ENCODE results near the gene DIP2C. TPM values are rescaled to one million over a fixed set of nuclear protein-coding genes. Genes with fewer than 3 reads are reported as not detected.

DIP2C gene
- polyA plus RNA-seq, 4 donors, result 3.1 to 13.3 (median 4.7) TPM

DNA sequence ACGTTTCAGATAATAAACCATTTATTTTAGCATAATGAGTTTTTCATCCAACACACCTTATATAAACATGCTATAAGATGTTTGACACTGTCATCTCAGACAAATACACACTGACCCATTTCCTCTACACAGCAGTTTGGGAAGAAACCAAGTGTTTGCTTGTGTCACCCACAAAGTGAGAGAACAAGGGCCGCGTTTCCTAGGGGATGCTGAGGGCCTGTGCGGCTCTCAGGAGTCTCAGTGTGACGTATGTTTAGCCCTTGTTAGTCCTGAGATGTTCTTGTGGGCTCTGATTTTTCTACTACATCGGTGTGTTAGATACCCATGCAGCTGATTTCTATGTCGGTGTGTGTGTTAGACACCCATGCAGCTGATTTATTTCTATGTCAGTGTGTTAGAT lies 266.3 kb downstream of the DIP2C start:
- DNase-seq, result no peak
- H3K36me3 ChIP-seq (ENCODE audit: control insufficient read depth in 3 of 3, insufficient read depth in 2 of 3, low read depth in 1 of 3, low read length in 3 of 3), result peaks cover 0 to 37% (median 0%) of the 10 kb centered on the region in 3 donors
- H3K4me1 ChIP-seq (ENCODE audit: control insufficient read depth in 3 of 3, insufficient read depth in 2 of 3, low read depth in 1 of 3, low read length in 2 of 3), result no peaks in the 10 kb centered on the region
- WGBS, 3 donors, result 89 to 92% (median 90%) methylated on average over 7 of the region's 7 CpGs
- no peaks in the 10 kb centered on the region for H3K27me3 ChIP-seq (ENCODE audit: control insufficient read depth in 3 of 3, insufficient read depth in 3 of 3, low read length in 3 of 3)
- H3K9me3 ChIP-seq (ENCODE audit: control insufficient read depth in 2 of 2, insufficient read depth in 1 of 2, low read depth in 1 of 2, low read length in 1 of 2), result no peaks in the 10 kb centered on the region
- FAIRE-seq, result no peak
- no peak overlapping the region for H3K27ac ChIP-seq (ENCODE audit: low read depth in 1 of 3, low read length in 2 of 3)
- H3K4me3 ChIP-seq (ENCODE audit: low read depth in 1 of 3, low read length in 3 of 3), result no peak overlapping the region

DNA sequence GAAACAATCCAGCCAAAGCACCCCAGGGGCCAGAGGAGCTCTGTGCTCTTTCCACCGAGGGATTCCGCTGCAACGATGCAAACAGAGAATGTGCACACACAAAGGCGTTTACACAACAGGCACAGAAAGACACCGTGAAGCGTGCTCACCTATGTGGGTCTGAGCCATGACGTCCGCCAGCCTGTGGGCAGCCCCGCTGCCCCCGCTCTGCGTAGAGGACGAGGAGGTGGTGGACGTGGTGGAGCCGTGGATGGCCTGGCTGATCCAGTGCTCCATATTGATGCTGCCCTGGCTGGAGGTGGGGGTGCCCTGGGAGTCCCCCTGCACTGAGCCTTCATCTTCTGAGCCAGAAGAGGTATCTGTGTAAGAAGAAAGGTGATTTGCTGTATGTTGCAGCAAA lies 266.8 kb downstream of the DIP2C start:
- Histone ChIP-seq H3K4me3 (ENCODE audit: low read depth in 1 of 3, low read length in 3 of 3) (no peak overlapping the region), H3K36me3 (ENCODE audit: control insufficient read depth in 3 of 3, insufficient read depth in 2 of 3, low read depth in 1 of 3, low read length in 3 of 3) (peaks cover 0 to 38% (median 0%) of the 10 kb centered on the region in 3 donors), H3K27ac (ENCODE audit: low read depth in 1 of 3, low read length in 2 of 3) (no peak overlapping the region), H3K27me3 (ENCODE audit: control insufficient read depth in 3 of 3, insufficient read depth in 3 of 3, low read length in 3 of 3) (no peaks in the 10 kb centered on the region), H3K9me3 (ENCODE audit: control insufficient read depth in 2 of 2, insufficient read depth in 1 of 2, low read depth in 1 of 2, low read length in 1 of 2) (no peaks in the 10 kb centered on the region), H3K4me1 (ENCODE audit: control insufficient read depth in 3 of 3, insufficient read depth in 2 of 3, low read depth in 1 of 3, low read length in 2 of 3) (no peaks in the 10 kb centered on the region)
- WGBS, 3 donors, result 83 to 88% (median 86%) methylated on average over 14 of the region's 14 CpGs
- DNase-seq (no peak), FAIRE-seq (no peak)

DNA sequence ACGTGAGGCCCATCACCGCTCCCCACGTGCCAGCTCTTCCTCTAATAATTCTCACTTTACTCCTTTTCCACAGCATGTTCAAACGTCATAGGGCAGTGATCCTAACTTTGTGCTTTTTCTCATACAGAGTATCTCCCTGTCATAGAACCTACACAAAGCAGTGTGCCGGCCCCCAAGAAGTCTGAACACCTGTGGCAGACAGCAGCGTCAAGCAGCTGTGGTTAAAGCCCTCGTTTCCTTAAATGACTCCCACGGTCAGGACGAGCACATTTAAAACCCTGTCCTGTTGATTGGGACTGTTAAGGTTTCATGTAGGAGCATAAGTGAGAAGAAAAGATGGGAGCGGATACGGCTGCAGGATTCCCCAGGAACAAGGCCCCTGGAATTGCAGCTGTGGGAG lies 267.2 kb downstream of the DIP2C start:
- Histone ChIP-seq H3K27ac (ENCODE audit: low read depth in 1 of 3, low read length in 2 of 3) (no peak overlapping the region), H3K4me1 (ENCODE audit: control insufficient read depth in 3 of 3, insufficient read depth in 2 of 3, low read depth in 1 of 3, low read length in 2 of 3) (no peaks in the 10 kb centered on the region), H3K27me3 (ENCODE audit: control insufficient read depth in 3 of 3, insufficient read depth in 3 of 3, low read length in 3 of 3) (no peaks in the 10 kb centered on the region), H3K9me3 (ENCODE audit: control insufficient read depth in 2 of 2, insufficient read depth in 1 of 2, low read depth in 1 of 2, low read length in 1 of 2) (no peaks in the 10 kb centered on the region), H3K4me3 (ENCODE audit: low read depth in 1 of 3, low read length in 3 of 3) (no peak overlapping the region), H3K36me3 (ENCODE audit: control insufficient read depth in 3 of 3, insufficient read depth in 2 of 3, low read depth in 1 of 3, low read length in 3 of 3) (peaks cover 0 to 41% (median 0%) of the 10 kb centered on the region in 3 donors)
- DNase-seq (no peak), FAIRE-seq (no peak)
- WGBS, 3 donors, result 82 to 91% (median 82%) methylated on average over 11 of the region's 11 CpGs

DNA sequence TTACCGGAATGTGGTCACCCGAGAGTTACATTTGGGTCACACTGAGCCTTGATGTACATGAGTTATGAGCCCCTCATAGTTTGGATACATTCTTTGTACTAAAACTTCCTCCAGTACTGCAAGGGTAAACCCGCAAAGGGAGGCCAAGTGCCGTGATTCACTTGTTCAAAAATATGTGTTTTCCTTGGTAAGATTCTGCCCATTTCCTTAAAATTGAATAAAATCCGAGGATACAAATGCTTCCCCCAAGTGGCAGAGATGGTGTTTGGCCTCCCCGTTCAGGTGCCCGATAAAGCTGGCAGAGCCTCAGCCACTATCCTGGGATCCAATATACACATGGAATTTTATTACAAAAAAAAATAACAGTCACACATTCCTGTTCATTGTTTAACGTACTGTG lies 268.3 kb downstream of the DIP2C start:
- H3K4me1 ChIP-seq (ENCODE audit: control insufficient read depth in 3 of 3, insufficient read depth in 2 of 3, low read depth in 1 of 3, low read length in 2 of 3), result no peaks in the 10 kb centered on the region
- DNase-seq, result no peak
- H3K36me3 ChIP-seq (ENCODE audit: control insufficient read depth in 3 of 3, insufficient read depth in 2 of 3, low read depth in 1 of 3, low read length in 3 of 3), result peaks cover 0 to 49% (median 3%) of the 10 kb centered on the region in 3 donors
- H3K27me3 ChIP-seq (ENCODE audit: control insufficient read depth in 3 of 3, insufficient read depth in 3 of 3, low read length in 3 of 3), result no peaks in the 10 kb centered on the region
- no peak overlapping the region for H3K27ac ChIP-seq (ENCODE audit: low read depth in 1 of 3, low read length in 2 of 3)
- H3K9me3 ChIP-seq (ENCODE audit: control insufficient read depth in 2 of 2, insufficient read depth in 1 of 2, low read depth in 1 of 2, low read length in 1 of 2), result no peaks in the 10 kb centered on the region
- FAIRE-seq, result no peak
- H3K4me3 ChIP-seq (ENCODE audit: low read depth in 1 of 3, low read length in 3 of 3), result no peak overlapping the region
- WGBS, 3 donors, result 88 to 92% (median 90%) methylated on average over 8 of the region's 8 CpGs

DNA sequence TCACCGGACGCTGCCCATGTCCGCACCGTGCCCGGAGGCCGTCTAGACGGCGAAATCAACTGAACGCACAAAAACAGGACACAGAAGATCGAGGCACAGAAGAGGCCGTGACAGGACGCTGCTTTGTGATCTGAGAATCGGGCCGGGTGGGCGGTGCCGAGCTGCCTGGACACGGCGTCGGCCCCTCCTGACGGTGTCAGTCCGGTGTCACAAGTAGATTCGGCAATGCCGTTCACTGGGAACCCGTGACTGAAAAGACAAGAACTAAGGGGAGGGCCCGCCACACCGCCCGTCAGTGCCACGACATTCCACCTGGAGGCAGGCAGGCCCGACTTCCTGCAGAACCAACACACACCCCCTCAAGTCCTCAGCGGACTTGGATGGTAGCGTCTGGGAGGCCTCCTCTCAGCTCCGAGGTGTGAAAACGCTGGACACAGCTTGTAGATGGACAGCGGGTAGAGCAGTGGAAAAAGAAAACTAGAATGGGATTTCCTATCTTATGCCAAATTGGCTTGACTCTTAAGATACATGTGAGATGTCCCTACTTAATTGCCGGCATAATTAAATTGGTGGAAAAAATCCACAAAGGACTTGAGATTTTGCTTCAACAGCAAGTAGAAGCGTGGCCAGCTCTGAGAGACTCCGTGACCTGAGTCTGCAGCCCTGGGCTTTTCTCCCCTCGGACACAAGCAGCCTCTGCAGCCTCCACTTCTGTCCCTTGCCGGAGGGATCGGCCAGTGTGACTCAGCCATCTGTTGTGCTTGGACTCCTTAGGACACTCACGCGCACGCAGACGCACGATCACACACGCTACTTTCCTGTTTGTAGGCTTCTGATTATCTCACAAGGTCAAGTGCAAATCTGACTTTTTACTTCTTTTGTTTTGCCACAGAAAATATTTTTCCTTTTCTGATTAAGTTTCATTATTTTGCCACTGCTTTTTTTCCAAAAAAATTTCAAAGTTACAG lies 269.0 kb downstream of the DIP2C start:
- 96 to 97% (median 96%) methylated on average over 42 to 46 of the region's 46 CpGs for WGBS, 3 donors
- FAIRE-seq, result no peak
- H3K27me3 ChIP-seq (ENCODE audit: control insufficient read depth in 3 of 3, insufficient read depth in 3 of 3, low read length in 3 of 3), result no peaks in the 10 kb centered on the region

DNA sequence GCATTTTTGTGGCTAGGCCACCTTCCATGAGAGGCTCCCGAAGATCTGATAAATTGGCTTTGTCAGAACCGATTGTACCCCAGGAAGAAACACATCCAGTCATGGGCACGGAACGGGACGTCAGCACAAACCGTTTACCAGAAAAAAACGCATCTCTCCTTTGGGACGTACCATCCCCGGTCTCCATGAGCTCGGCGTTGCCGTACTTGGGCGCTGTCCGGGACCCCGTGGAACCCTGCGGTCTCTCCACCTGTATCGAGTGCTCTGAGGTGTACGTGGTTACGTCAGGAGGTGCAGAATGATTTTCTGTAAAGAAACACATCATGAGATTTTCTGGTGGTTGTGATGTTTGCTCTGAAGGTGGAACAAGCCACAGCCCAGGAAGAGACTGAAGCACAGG lies 270.6 kb downstream of the DIP2C start:
- Histone ChIP-seq H3K27ac (ENCODE audit: low read depth in 1 of 3, low read length in 2 of 3) (no peak overlapping the region), H3K4me3 (ENCODE audit: low read depth in 1 of 3, low read length in 3 of 3) (no peak overlapping the region), H3K36me3 (ENCODE audit: control insufficient read depth in 3 of 3, insufficient read depth in 2 of 3, low read depth in 1 of 3, low read length in 3 of 3) (peaks cover 0 to 60% (median 3%) of the 10 kb centered on the region in 3 donors), H3K27me3 (ENCODE audit: control insufficient read depth in 3 of 3, insufficient read depth in 3 of 3, low read length in 3 of 3) (no peaks in the 10 kb centered on the region), H3K4me1 (ENCODE audit: control insufficient read depth in 3 of 3, insufficient read depth in 2 of 3, low read depth in 1 of 3, low read length in 2 of 3) (peaks cover 0 to 2% (median under 1%) of the 10 kb centered on the region in 3 donors), H3K9me3 (ENCODE audit: control insufficient read depth in 2 of 2, insufficient read depth in 1 of 2, low read depth in 1 of 2, low read length in 1 of 2) (no peaks in the 10 kb centered on the region)
- DNase-seq, result no peak
- 95 to 97% (median 97%) methylated on average over 19 of the region's 19 CpGs for WGBS, 3 donors
- no peak for FAIRE-seq

More for the DNA sequence above, 269.0 kb downstream of the DIP2C start:
- Histone ChIP-seq H3K9me3 (ENCODE audit: control insufficient read depth in 2 of 2, insufficient read depth in 1 of 2, low read depth in 1 of 2, low read length in 1 of 2) (no peaks in the 10 kb centered on the region), H3K27ac (ENCODE audit: low read depth in 1 of 3, low read length in 2 of 3) (no peak overlapping the region), H3K36me3 (ENCODE audit: control insufficient read depth in 3 of 3, insufficient read depth in 2 of 3, low read depth in 1 of 3, low read length in 3 of 3) (peaks cover 0 to 57% (median 3%) of the 10 kb centered on the region in 3 donors), H3K4me1 (ENCODE audit: control insufficient read depth in 3 of 3, insufficient read depth in 2 of 3, low read depth in 1 of 3, low read length in 2 of 3) (no peaks in the 10 kb centered on the region), H3K4me3 (ENCODE audit: low read depth in 1 of 3, low read length in 3 of 3) (no peak overlapping the region)
- DNase-seq, result no peak

DNA sequence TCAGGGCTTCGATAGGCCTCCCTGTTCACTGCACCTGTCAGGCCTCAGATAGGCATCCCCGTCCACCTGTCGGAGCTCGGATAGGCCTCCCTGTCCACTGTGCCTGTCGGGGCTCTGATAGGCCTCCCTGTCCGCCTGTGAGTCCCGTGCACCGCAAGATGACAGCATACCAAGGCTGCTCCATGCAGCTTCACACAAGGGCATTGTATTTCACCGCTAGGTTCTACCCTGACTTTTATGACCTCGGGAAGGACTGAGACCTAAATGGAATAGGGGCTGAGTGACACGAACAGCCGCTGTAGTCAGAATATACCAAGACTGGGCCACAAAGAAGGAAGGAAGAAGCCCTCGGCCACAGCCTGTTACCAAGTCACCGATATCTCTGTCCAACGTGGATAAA lies 271.2 kb downstream of the DIP2C start:
- 88 to 89% (median 89%) methylated on average over 14 to 15 of the region's 15 CpGs for WGBS, 3 donors
- H3K9me3 ChIP-seq (ENCODE audit: control insufficient read depth in 2 of 2, insufficient read depth in 1 of 2, low read depth in 1 of 2, low read length in 1 of 2), result no peaks in the 10 kb centered on the region
- DNase-seq (no peak), FAIRE-seq (no peak)
- H3K4me1 ChIP-seq (ENCODE audit: control insufficient read depth in 3 of 3, insufficient read depth in 2 of 3, low read depth in 1 of 3, low read length in 2 of 3), result peaks cover 0 to 6% (median 2%) of the 10 kb centered on the region in 3 donors
- peaks cover 0 to 60% (median 3%) of the 10 kb centered on the region in 3 donors for H3K36me3 ChIP-seq (ENCODE audit: control insufficient read depth in 3 of 3, insufficient read depth in 2 of 3, low read depth in 1 of 3, low read length in 3 of 3)
- H3K4me3 ChIP-seq (ENCODE audit: low read depth in 1 of 3, low read length in 3 of 3), result no peak overlapping the region
- H3K27ac ChIP-seq (ENCODE audit: low read depth in 1 of 3, low read length in 2 of 3), result no peak overlapping the region
- no peaks in the 10 kb centered on the region for H3K27me3 ChIP-seq (ENCODE audit: control insufficient read depth in 3 of 3, insufficient read depth in 3 of 3, low read length in 3 of 3)

DNA sequence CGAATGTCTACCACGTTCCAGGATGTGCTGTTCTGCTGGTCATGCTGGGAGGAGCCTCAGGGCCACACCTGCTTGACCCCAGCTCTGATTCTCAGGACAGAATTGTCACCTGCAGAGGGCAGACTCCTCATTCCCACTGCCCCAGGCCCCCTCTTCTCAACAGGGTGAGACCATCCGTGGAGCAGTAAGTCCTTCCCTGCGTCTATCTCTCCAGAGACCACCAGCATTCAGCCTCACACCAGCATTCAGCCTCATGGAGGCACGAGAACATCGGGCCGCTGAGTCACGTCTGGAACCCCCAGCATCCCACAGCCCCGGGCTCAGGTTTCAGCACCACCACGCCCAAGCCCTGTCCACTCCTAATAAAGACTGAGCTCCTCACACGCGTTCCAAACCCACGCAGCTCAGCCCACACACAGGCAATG lies 273.4 kb downstream of the DIP2C start:
- WGBS, 3 donors, result 87 to 91% (median 89%) methylated on average over 13 of the region's 13 CpGs
- H3K4me3 ChIP-seq (ENCODE audit: low read depth in 1 of 3, low read length in 3 of 3), result no peak overlapping the region
- H3K27me3 ChIP-seq (ENCODE audit: control insufficient read depth in 3 of 3, insufficient read depth in 3 of 3, low read length in 3 of 3), result no peaks in the 10 kb centered on the region
- H3K9me3 ChIP-seq (ENCODE audit: control insufficient read depth in 2 of 2, insufficient read depth in 1 of 2, low read depth in 1 of 2, low read length in 1 of 2), result no peaks in the 10 kb centered on the region
- H3K36me3 ChIP-seq (ENCODE audit: control insufficient read depth in 3 of 3, insufficient read depth in 2 of 3, low read depth in 1 of 3, low read length in 3 of 3), result peaks cover 0 to 55% (median 3%) of the 10 kb centered on the region in 3 donors
- no peak overlapping the region for H3K27ac ChIP-seq (ENCODE audit: low read depth in 1 of 3, low read length in 2 of 3)
- FAIRE-seq (no peak), DNase-seq (no peak)
- H3K4me1 ChIP-seq (ENCODE audit: control insufficient read depth in 3 of 3, insufficient read depth in 2 of 3, low read depth in 1 of 3, low read length in 2 of 3), result peaks cover 2 to 19% (median 5%) of the 10 kb centered on the region in 3 donors

Data from small intestine (tissue), 7 donors.